ENCODE results near the gene TEX101.

DNA sequence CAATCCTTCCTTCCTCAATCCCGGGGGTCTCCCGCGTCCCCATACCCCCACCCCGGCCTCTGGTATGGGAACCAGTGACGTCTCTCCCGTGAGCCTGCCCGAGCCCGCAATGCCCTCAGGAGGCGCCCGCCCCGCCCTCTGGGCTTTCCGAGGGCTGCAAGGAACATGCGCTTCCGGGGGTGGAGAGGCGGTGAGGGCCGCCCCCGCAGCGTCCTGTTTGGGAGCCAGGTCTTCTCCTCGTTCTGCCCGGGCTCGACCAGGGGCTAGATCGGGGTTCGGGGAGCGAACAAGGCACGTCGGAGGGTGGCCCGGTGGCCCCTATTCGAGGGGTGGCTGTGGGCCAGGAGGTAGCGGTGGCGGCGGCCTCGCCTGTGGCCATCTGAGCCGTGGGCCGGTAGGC lies 6.6 kb upstream of the TEX101 start:
- TF ChIP-seq TCF12 (IDR thresholded peaks at IDR 0.05; ENCODE audit: low read depth) (no peak), EGR1 (IDR thresholded peaks at IDR 0.05) (no peak), CEBPB (IDR thresholded peaks at IDR 0.05) (no peak), RAD21 (IDR thresholded peaks at IDR 0.05; ENCODE audit: low read depth) (no peak), EP300 (IDR thresholded peaks at IDR 0.05; ENCODE audit: borderline replicate concordance) (no peak), NFIC (IDR thresholded peaks at IDR 0.05) (no peak), TEAD4 (IDR thresholded peaks at IDR 0.05) (no peak), YY1 (IDR thresholded peaks at IDR 0.05; ENCODE audit: low read depth) (no peak)
- TF ChIP-seq, protein P1, sequence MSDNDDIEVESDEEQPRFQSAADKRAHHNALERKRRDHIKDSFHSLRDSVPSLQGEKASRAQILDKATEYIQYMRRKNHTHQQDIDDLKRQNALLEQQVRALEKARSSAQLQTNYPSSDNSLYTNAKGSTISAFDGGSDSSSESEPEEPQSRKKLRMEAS (IDR thresholded peaks at IDR 0.05), result no peak

Data from Ishikawa (cell line).